Stimulated activated naive CD4-positive, alpha-beta T cell (primary cell): ENCODE measurements around the gene DLL3.
"Not testable (repeated sequence)": the region's sequence is repeated elsewhere in the genome, so short reads cannot be mapped to it uniquely, and the experiment has no call there.

Source experiments
- DNase-seq, 6 experiments: peaks; one replicate each; lab custom pipeline; 2025; lab: John Stamatoyannopoulos, UW

DLL3 gene, protein sequence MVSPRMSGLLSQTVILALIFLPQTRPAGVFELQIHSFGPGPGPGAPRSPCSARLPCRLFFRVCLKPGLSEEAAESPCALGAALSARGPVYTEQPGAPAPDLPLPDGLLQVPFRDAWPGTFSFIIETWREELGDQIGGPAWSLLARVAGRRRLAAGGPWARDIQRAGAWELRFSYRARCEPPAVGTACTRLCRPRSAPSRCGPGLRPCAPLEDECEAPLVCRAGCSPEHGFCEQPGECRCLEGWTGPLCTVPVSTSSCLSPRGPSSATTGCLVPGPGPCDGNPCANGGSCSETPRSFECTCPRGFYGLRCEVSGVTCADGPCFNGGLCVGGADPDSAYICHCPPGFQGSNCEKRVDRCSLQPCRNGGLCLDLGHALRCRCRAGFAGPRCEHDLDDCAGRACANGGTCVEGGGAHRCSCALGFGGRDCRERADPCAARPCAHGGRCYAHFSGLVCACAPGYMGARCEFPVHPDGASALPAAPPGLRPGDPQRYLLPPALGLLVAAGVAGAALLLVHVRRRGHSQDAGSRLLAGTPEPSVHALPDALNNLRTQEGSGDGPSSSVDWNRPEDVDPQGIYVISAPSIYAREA

DNA sequence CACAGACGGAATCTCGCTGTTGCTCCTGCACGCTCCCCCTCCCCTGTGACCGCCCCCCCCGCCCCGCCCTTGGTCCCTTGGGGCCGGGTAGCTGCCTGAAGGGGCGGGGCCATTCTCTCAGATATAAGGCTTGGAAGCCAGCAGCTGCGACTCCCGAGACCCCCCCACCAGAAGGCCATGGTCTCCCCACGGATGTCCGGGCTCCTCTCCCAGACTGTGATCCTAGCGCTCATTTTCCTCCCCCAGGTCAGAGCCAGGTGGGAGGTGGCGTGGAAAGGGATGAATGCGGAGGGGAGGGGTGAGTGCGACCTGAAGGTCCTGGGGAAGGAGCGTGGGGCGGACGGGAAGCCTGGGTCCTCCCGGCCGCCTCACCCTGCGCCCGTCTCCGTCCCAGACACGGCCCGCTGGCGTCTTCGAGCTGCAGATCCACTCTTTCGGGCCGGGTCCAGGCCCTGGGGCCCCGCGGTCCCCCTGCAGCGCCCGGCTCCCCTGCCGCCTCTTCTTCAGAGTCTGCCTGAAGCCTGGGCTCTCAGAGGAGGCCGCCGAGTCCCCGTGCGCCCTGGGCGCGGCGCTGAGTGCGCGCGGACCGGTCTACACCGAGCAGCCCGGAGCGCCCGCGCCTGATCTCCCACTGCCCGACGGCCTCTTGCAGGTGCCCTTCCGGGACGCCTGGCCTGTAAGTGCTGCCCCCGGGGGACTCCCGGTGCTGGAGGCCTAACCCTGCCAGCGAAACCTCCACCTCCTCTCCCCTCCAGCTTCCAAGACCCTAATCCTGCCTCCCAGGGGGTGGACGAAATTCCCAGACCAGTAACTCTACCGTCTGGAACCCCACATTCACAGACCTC, at the start of gene DLL3:
TSS of gene DLL3 (plus strand) at position 150 of the 845 bp plus-strand sequence. CDS start at position 178, 28 bp downstream.
- DNase-seq = peak in 1 of 6 experiments; percentile 5

DNA sequence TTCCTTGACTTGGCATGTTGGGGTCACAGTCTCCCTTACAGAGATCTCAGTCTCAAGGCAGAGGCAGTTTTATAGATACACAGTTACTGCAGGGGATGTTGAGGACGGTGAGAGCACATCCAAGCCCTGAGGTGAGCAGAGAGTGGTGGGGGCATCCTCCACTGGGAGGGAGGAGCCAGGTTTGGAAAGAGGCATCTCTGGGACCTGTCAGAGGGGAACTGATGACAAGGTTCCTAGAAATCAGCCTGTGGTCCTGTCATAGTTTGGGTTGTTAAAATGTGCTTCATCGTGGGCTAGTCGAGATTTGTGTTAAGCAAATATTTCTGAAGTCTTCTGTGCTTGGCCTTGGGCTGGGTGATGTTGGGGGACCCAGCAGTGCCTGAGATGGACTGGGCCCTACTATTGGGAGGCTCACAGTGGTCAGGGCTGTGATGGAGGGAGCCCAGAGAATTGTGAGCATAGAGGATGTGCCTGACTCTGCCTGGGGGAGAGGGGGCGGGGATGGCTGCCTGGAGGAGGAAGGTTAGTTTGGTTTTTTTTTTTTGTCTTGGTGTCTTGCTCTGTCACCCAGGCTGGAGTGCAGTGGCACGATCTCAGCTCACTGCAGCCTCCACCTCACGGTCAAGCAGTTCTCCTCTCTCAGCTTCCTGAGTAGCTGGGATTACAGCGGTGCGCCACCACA, 49.5 kb upstream of the DLL3 start:
- no peak for DNase-seq

DNA sequence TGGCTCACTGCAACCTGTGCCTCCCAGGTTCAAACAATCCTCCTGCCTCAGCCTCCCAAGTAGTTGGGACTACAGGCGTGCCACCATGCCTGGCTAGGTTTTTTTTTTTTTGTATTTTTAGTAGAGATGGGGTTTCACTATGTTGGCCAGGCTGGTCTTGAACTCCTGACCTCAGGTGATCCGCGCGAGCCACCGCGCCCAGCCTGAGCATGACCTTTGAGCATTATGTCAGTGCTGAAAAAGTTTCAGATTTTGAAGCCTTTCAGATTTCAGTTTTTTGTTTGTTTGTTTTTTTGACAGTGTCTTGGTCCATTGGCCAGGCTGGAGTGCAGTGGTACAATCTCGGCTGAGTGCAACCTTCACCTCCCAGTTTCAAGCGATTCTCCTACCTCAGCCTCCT, 47.5 kb upstream of the DLL3 start:
- not testable (repeated sequence) for DNase-seq

GRCh38 chr19:39463403-39463802, 35.3 kb upstream of the DLL3 start:
- DNase-seq = no peak

DNA sequence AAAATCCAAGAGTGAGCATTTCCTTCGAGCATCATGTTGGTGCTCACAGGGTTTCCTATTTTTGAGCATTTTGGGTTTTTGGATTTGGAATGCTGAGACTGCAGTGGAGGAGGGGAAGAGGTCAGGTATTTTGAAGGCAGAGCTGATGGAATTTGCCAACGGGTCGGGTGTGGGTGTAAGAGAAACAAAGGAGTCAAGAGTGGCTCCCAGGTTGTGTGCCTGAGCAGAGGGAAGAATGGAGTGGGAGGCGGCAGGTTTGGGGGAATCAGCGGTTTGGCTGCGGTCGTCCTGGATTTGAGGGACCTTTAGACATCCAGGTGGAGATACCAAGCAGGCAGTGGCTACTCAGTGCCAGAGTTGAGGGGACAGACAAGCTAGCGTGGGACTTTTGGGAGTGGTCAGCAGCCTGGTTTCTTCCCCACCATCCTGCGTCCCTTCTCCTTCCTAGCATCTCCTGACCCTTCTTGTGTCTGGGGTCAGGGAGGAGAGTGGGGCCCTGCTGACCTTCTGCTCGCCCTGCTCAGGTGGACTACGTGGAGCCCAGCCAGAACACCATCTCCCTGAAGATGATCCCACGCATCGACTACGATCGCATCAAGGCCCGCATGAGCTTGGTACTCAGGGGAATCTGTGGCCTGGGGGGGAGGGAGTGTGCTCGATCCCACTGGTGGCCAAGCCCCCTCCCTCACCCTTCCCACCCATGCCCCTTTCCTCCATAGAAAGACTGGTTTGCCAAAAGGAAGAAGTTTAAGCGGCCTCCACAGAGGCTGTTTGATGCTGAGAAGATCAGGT, 32.6 kb upstream of the DLL3 start:
- DNase-seq = no peak

DNA sequence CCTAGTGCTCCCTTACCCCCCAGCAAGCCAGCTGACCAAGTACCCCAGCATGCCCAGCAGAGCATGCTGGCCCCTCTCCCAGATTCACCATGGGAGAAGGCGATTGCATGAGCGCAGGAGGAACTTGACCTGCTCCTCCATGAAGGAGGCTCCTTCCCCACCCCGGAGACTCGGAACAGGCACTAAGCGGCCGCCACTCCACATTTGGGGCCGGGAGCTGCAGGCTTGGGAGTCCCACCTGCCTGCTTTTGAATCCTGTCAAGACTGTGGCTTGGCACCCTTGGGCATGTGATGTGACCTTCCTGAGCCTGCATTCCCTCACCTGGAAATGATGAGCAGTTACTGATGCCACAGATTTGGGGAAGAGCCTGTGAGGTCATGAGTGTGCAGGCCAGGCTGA, 30.8 kb upstream of the DLL3 start:
- DNase-seq = no peak

DNA sequence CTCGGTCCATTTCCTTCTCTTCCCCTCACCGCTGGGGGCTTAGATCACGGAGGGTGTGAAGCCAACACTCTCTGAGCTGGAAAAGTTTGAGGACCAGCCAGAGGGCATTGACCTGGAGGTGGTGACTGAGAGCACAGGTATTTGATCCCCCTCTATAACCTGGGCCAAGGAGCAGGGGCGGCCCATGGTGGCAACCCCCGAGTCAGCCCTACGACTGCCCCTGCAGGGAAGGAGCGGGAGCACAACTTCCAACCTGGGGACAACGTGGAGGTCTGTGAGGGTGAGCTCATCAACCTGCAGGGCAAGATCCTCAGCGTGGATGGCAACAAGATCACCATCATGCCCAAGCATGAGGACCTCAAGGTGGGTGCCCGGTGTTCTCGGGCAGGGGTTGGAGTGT, 29.7 kb upstream of the DLL3 start:
- no peak for DNase-seq

DNA sequence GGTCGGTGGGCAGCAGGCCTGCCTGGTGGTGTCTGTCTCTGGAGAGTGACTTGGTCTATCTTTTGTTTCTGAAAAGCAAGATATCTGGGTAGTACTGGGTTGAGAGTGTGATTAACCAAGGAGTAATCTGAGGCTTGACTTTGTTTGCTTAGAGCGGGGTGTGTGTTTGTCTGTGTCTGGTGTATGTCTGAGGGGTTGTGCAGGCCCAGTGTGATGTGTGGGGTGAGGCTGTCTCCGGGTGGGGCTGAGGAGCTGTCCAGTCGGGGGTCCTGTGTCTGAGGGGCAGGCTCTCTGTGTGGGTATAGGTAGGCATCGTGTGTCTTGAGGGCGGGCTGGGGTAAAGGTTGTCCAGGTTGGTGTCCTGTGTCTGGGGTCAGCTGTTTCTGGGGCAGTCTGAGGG, 29.2 kb upstream of the DLL3 start:
- DNase-seq = no peak

- no peak for DNase-seq
Measured at GRCh38 chr19:39470724-39471339, 27.9 kb upstream of the DLL3 start.

DNA sequence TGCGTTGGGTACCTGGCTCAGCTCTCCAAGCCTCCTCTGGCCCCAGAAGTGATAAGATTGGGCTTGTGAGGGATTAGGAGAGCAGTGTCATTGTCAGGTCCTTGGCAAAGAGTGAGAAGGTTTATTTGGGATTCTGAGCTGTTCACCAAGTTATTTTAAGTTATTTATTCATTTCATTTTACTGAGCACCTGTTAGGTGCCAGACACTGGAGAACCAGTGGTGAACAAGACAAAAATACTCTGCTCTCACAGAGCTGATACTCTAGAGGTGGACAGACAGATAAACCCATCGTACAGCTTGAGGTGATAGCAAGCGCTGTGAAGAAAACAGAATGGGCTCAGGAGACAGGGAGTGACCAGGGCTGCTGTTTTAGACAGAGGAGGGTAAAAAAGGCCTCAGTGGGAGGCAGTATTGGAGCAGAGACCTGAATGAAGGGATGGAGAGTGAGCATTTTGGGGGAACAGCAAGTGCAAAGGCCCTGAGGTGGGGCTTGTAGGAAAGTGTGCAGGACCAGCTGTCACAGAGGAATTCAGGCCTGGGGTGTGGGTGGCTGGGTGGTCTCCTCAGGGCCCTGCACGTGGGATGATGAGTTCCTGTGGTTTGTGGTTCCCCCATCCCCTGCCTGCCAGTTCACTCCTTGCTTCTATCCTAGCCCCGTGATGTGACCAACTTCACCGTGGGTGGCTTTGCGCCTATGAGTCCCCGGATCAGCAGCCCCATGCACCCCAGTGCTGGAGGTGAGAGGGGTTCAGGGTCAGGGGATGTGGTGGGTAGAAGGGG, 26.8 kb upstream of the DLL3 start:
- no peak for DNase-seq

- no peak for DNase-seq
Measured at GRCh38 chr19:39472746-39473442, 25.9 kb upstream of the DLL3 start.

GRCh38 chr19:39473443-39473960, 25.2 kb upstream of the DLL3 start:
- DNase-seq = no peak

GRCh38 chr19:39474139-39474620, 24.6 kb upstream of the DLL3 start:
- peak; percentile 46 to 82 (median 72) for DNase-seq

DNA sequence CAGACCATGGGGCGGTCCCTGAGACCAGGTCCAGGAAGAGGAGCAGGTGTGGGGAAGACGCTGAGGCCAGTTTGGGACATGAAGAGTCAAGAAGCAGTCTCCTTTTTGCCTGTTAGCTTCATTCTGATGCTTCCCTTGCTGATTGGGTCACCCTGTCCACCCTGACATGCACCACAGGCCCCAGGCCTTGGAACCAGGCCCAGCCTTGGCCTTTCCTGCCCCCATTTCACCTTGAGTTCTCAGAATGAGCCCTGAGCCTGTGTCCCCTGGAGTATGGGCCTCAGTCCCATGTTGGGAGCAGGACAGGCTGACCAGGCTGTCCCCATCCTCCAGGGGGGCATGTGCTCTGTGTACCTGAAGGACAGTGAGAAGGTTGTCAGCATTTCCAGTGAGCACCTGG, 23.0 kb upstream of the DLL3 start:
- no peak for DNase-seq

GRCh38 chr19:39479319-39479801, 19.4 kb upstream of the DLL3 start:
- not testable (repeated sequence) for DNase-seq

DNA sequence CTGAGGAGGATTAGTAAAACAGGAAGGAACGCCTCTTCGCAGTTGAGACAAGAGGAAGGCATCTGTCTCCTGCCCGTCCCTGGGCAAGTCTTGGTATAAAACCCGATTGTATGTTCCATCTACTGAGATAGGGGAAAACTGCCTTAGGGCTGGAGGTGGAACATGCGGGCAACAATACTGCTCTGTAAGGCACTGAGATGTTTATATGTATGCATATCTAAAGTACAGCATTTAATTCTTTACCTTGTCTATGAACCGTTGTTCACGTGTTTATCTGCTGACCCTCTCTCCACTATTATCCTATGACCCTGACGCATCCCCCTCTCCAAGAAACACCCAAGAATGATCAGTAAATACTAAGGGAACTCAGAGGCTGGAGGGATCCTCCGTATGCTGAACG, 18.8 kb upstream of the DLL3 start:
- DNase-seq = peak in 1 of 6 experiments; percentile 24

- DNase-seq = peak; percentile 90 to 96 (median 94)
Measured at GRCh38 chr19:39480337-39481228, 18.2 kb upstream of the DLL3 start, which contains the start of gene TIMM50. Gene TIMM50 (plus strand): TSS chr19:39480838. CDS start chr19:39480854, 16 bp downstream.

GRCh38 chr19:39481229-39481545, 17.6 kb upstream of the DLL3 start:
- DNase-seq = no peak
